ENCODE measurements around the gene TBC1D32. TPM values are rescaled to one million over a fixed set of nuclear protein-coding genes. Genes with fewer than 3 reads are reported as not detected.

The TBC1D32 gene
- total RNA-seq, 4 donors from 2014 or later: 4.4 to 12.6 (median 6.6) TPM

DNA sequence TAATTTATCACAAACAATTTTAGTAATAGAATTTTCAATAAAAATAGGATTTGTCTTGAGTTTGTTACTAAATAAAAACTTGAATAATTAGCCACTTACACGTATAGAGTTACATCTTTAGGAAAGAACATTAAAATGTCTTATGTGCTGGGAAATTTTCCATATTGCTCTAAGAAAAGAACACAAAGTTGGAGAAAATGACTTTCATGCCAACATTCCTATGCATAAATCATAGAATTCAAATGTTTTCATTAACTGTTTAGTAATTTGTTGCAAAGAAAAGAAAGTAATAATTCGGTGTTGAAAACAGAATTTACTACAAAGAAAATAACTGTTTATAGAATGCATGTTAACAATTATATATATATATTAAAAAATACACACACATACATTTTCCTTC lies 4.7 kb upstream of the TBC1D32 start:
- TF ChIP-seq, protein P1, sequence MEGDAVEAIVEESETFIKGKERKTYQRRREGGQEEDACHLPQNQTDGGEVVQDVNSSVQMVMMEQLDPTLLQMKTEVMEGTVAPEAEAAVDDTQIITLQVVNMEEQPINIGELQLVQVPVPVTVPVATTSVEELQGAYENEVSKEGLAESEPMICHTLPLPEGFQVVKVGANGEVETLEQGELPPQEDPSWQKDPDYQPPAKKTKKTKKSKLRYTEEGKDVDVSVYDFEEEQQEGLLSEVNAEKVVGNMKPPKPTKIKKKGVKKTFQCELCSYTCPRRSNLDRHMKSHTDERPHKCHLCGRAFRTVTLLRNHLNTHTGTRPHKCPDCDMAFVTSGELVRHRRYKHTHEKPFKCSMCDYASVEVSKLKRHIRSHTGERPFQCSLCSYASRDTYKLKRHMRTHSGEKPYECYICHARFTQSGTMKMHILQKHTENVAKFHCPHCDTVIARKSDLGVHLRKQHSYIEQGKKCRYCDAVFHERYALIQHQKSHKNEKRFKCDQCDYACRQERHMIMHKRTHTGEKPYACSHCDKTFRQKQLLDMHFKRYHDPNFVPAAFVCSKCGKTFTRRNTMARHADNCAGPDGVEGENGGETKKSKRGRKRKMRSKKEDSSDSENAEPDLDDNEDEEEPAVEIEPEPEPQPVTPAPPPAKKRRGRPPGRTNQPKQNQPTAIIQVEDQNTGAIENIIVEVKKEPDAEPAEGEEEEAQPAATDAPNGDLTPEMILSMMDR (IDR thresholded peaks at IDR 0.05; ENCODE audit: low read depth): no peak

DNA sequence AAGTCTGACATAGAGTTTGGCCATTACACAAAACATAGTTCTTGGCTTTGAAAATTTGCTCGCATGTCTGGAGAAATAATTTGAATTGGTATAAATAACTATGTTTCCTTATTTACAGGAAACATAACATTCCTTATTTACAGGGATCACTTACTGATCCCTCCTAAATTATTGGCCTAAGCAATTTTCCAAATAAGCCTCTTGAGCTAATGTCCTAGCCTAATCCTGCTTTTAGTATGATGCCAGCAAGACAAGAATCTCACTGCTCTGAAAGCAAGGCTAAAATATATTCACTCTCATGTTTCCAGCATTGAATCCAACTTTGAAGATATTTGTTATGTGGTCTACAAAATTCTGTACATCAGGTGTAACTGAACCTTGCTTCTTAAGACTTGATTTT lies 4.1 kb upstream of the TBC1D32 start:
- TF ChIP-seq, protein P1 (IDR thresholded peaks at IDR 0.05; ENCODE audit: low read depth): no peak

DNA sequence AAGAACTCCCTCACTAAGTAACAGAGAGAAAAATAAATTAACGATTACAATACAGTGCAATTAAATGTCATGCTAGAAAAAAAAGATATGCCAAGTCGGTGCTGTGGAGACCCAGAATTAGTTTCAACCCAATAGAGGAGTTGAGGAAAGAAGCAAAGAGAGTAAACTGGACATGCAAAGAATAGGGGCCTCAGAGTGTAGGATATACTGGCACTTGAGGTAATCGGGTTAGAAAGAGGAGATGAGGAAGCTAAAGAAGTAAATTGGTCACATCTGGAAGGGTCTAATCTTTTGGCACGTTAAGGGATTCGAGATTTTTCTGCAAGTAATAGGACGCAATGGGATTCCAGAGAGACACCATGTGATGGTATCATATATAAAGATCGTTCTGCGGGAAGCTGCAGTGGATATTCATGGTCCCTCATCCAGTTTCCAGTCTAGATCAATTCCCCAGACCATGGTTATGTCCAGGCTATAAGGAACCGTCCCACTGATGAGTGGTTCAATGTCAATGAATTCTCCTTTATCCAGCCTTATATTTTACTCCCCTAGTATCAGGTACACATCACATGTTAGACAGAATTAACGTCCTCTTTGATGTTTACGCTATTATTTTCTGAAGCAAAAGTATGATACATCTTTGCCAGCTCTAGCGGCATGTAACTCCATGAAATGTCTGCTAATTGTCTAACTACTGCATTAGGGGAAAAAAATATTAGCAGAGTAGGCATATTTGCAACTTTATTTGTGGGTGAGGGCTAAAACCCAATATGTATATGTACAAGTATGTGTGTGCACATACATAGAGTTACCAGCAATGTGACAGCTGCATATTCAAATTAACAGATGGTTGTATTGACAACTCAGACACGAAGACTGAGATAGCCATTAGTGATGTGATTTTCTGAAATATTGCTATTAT lies 1.1 kb upstream of the TBC1D32 start:
- TF ChIP-seq, protein P1 (IDR thresholded peaks at IDR 0.05; ENCODE audit: low read depth): no peak

DNA sequence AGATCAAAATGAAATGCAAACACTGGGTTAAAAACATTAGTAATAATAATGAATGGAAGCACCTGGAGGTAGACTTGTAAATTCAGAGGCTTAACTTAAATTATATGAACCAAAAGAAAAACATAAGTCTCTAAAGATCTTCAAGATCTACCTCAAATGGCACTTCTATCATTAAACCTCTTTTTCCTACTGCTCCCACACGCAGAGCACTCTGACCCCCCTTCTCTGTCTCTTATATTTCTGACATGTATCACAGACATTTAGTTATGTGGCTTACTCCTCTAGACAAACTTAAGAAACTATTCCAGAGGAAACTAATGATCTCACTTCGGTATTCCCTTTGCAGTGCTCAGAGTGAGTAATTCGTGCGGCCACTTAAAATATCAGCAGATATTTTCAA lies 1.1 kb downstream of the TBC1D32 start:
- TF ChIP-seq, protein P1 (IDR thresholded peaks at IDR 0.05; ENCODE audit: low read depth): no peak

DNA sequence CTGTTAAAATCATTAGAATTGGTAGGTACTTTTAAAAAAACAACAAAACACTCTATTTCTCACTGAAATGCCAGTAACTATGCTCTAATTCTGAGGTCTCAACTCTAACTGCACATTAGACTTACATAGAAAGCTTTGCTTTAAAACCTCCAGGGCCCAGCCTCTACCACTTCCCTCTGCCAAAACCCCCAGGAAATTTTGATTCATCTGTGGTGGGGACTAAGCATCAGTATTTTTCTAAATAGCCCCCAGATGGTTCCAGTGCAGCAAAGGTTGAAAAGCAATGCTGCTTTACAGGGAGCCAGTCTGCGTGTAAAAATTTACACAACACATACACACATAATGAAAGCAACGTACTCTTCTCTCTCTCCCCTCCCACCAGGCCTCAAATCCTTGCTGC lies 3.8 kb downstream of the TBC1D32 start:
- TF ChIP-seq, protein P1 (IDR thresholded peaks at IDR 0.05; ENCODE audit: low read depth): no peak

DNA sequence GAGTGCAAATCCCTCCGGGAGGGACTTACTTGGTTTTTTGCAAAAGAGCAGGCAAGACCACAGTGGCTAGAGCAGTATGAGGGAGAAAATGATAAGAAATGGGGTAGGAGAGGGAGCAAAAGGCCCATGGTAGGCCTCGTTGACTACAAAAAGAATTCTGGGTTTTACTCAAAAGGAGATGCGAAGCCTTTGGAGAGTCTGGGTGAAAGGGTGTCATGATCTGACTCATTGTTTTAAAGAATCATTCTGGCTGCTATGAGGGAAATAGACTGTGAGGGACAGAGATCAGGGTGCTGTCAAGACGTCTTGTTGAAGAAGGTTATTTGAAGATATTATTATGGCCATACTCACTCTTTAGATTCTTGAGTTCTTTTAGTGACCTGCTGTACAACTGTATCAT lies 13.0 kb downstream of the TBC1D32 start:
- TF ChIP-seq, protein P1 (IDR thresholded peaks at IDR 0.05; ENCODE audit: low read depth): no peak

DNA sequence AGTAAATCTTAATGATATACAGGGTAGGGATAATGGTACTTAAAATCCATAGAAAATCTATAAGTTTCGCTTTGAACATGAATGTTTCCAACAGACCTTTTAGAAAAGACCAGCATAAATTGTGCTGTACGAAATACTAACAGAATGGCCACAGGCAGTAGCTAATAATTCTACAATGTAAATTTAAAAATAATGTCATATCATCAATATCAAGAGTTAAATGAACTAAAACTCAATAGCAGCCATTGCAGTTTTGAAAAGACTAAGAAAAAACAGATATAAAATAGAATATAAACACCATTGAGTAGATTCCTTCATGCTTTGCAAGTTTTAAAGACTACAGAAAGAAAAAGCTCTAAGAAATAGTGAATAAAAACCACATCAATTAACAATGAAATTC lies 14.7 kb downstream of the TBC1D32 start:
- TF ChIP-seq, protein P1 (IDR thresholded peaks at IDR 0.05; ENCODE audit: low read depth): no peak

Data from subcutaneous adipose tissue (tissue), 4 donors.